HCT116 (cell line): ENCODE data around the gene UBE2F.

Experiments
- CTCF ChIP-seq, 3 experiments: fragments of 200-600 bp in 1 of 3; sonication (generic) in 1 of 3; IDR thresholded peaks in 2 of 3; conservative IDR thresholded peaks in 1 of 3; 2 replicates each; pipeline ENCODE4 v1.5.1; 2012 to 2017; ENCODE audit warnings: low read depth in 2 of 3, low read length in 2 of 3, antibody characterized with exemption in 1 of 3, borderline replicate concordance in 1 of 3, control low read depth in 1 of 3, mild to moderate bottlenecking in 1 of 3, mixed read lengths in 1 of 3, mixed run types in 1 of 3, moderate library complexity in 1 of 3; ENCODE audit not compliant: insufficient read depth in 1 of 3
- EZH2 ChIP-seq: fragments of 200-600 bp; sonication (generic); IDR thresholded peaks from 2 replicates; pipeline ENCODE4 v1.6.1; 2017; ENCODE audit warnings: antibody characterized with exemption, mixed run types
- EZH2phosphoT487 ChIP-seq: fragments of 200-600 bp; IDR thresholded peaks from 2 replicates; pipeline ENCODE4 v1.6.1; 2018; ENCODE audit warnings: antibody characterized with exemption, borderline replicate concordance
- FOSL1 ChIP-seq: IDR thresholded peaks from 2 replicates; pipeline ENCODE4 v1.6.1; 2012; ENCODE audit warnings: low read depth
- JUND ChIP-seq: IDR thresholded peaks from 2 replicates; pipeline ENCODE4 v1.6.1; 2012
- MAX ChIP-seq: IDR thresholded peaks from 2 replicates; pipeline ENCODE4 v1.6.1; 2012
- REST ChIP-seq: IDR thresholded peaks from 2 replicates; pipeline ENCODE4 v1.6.1; 2012; ENCODE audit warnings: low read depth
- SP1 ChIP-seq: IDR thresholded peaks from 2 replicates; pipeline ENCODE4 v1.6.1; 2012; ENCODE audit warnings: low read depth
- TCF7L2 ChIP-seq: IDR thresholded peaks from 2 replicates; pipeline ENCODE4 v1.7.0; 2011; ENCODE audit warnings: borderline replicate concordance, inconsistent platforms; ENCODE audit not compliant: insufficient read depth, insufficient read length; ENCODE audit errors: extremely low read depth
- YY1 ChIP-seq: IDR thresholded peaks from 2 replicates; pipeline ENCODE4 v1.6.1; 2011; ENCODE audit warnings: low read length, low read depth, moderate library complexity, mild to moderate bottlenecking; ENCODE audit not compliant: insufficient replicate concordance; ENCODE audit errors: extremely low read depth
- ZFX ChIP-seq: fragments of 450-650 bp; IDR thresholded peaks from 2 replicates; pipeline ENCODE4 v1.6.1; 2017
- ZNF274 ChIP-seq: fragments of 200-500 bp; sonication (Bioruptor generic); IDR thresholded peaks from 2 replicates; pipeline ENCODE4 v1.6.1; 2014; ENCODE audit warnings: mild to moderate bottlenecking, low read depth, low read length, inconsistent platforms

GRCh38 chr2:238003234-238004031 lies 36.6 kb downstream of the UBE2F start:
- TF ChIP-seq EZH2phosphoT487 (no peak), CTCF (IDR thresholded peaks at IDR 0.05 in 2 of 3, conservative IDR thresholded peaks at IDR 0.05 in 1 of 3; ENCODE audit: borderline replicate concordance in 1 of 3, insufficient read depth in 1 of 3, low read depth in 2 of 3, low read length in 2 of 3) (no peak), JUND (no peak), EZH2 (no peak), YY1 (no peak), ZFX (no peak), SP1 (no peak), TCF7L2 (no peak), FOSL1 (no peak), REST (no peak), ZNF274 (no peak), MAX (no peak)
